Measurements from ENCODE around the gene PGLYRP3.

Gene PGLYRP3

DNA sequence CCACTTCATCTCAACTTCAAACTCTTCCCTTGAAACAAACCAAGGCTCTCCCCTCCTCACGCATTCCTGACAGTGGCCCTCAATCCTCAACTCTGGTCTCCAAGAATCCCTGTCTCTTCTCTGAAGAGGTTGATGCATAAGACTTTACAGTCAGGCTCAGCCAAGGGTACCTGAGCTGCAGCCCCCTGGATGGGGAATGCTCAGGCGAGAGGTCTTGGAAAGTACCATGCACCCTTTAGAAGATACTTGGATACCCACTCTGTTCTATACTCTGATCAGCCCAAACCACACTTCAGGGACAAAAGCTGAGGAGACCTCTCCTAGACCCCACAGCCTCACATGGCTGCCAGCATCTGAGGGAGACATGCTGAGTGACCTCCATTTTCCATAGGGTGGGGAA lies 536 bp upstream of the PGLYRP3 start:
- Histone ChIP-seq H3K9me2 (ENCODE audit: low read depth, low read length) (no peaks in the 10 kb centered on the region), H3K79me2 (ENCODE audit: insufficient read depth, low read length) (no peaks in the 10 kb centered on the region), H2AFZ (ENCODE audit: low read length) (no peak overlapping the region), H3K9me3 (ENCODE audit: low read length) (no peaks in the 10 kb centered on the region), H3K36me3 (ENCODE audit: insufficient read depth, low read length) (no peaks in the 10 kb centered on the region), H3K4me1 (ENCODE audit: insufficient read depth, low read length, severe bottlenecking) (no peaks in the 10 kb centered on the region), H3K4me2 (ENCODE audit: low read length) (no peak overlapping the region), H3F3A (ENCODE audit: insufficient read depth, low read length) (no peaks in the 10 kb centered on the region), H3K4me3 (ENCODE audit: low read depth, low read length, poor library complexity, severe bottlenecking) (no peak overlapping the region), H4K20me1 (ENCODE audit: insufficient read depth, low read length) (no peaks in the 10 kb centered on the region), H3K27ac (ENCODE audit: low read depth, low read length, poor library complexity, severe bottlenecking) (no peak overlapping the region), H3K27me3 (ENCODE audit: insufficient read depth, low read length) (no peaks in the 10 kb centered on the region), H3K9ac (ENCODE audit: low read length) (no peak overlapping the region)
- TF ChIP-seq, protein P1, sequence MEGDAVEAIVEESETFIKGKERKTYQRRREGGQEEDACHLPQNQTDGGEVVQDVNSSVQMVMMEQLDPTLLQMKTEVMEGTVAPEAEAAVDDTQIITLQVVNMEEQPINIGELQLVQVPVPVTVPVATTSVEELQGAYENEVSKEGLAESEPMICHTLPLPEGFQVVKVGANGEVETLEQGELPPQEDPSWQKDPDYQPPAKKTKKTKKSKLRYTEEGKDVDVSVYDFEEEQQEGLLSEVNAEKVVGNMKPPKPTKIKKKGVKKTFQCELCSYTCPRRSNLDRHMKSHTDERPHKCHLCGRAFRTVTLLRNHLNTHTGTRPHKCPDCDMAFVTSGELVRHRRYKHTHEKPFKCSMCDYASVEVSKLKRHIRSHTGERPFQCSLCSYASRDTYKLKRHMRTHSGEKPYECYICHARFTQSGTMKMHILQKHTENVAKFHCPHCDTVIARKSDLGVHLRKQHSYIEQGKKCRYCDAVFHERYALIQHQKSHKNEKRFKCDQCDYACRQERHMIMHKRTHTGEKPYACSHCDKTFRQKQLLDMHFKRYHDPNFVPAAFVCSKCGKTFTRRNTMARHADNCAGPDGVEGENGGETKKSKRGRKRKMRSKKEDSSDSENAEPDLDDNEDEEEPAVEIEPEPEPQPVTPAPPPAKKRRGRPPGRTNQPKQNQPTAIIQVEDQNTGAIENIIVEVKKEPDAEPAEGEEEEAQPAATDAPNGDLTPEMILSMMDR (IDR thresholded peaks at IDR 0.05; ENCODE audit: low read length): no peak
- no peak for TF ChIP-seq EZH2 (IDR thresholded peaks at IDR 0.05; ENCODE audit: borderline replicate concordance, low read length)

DNA sequence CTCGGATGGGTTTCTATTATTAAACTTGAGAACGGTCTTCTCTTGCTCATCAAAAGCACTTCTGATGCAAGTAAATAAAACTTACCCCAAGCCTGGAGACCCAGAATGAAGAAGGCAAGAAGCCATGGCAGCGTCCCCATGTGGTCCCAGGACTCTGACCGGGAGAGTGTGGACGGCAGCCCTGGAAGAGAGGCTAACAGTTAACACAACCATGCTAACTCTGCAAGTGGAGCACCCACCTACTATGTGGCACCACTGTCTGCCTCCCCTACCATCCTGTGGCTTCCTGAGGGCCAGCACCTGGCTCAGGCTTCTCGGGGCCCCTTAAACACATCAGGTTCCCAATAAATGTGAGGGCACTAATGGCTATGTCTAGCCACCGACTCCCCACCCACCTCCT lies 2.2 kb downstream of the PGLYRP3 start:
- no peak for TF ChIP-seq EZH2 (IDR thresholded peaks at IDR 0.05; ENCODE audit: borderline replicate concordance, low read length)
- TF ChIP-seq, protein P1 (IDR thresholded peaks at IDR 0.05; ENCODE audit: low read length): no peak
- H3K9me3 ChIP-seq (ENCODE audit: low read length): no peaks in the 10 kb centered on the region
- H3K9me2 ChIP-seq (ENCODE audit: low read depth, low read length): no peaks in the 10 kb centered on the region
- no peaks in the 10 kb centered on the region for H3K36me3 ChIP-seq (ENCODE audit: insufficient read depth, low read length)
- H3K27ac ChIP-seq (ENCODE audit: low read depth, low read length, poor library complexity, severe bottlenecking): no peak overlapping the region
- H2AFZ ChIP-seq (ENCODE audit: low read length): no peak overlapping the region
- no peaks in the 10 kb centered on the region for H3K79me2 ChIP-seq (ENCODE audit: insufficient read depth, low read length)
- no peak overlapping the region for H3K4me2 ChIP-seq (ENCODE audit: low read length)
- no peaks in the 10 kb centered on the region for H3K27me3 ChIP-seq (ENCODE audit: insufficient read depth, low read length)
- no peaks in the 10 kb centered on the region for H3K4me1 ChIP-seq (ENCODE audit: insufficient read depth, low read length, severe bottlenecking)
- no peak overlapping the region for H3K4me3 ChIP-seq (ENCODE audit: low read depth, low read length, poor library complexity, severe bottlenecking)
- no peaks in the 10 kb centered on the region for H3F3A ChIP-seq (ENCODE audit: insufficient read depth, low read length)
- no peaks in the 10 kb centered on the region for H4K20me1 ChIP-seq (ENCODE audit: insufficient read depth, low read length)
- no peak overlapping the region for H3K9ac ChIP-seq (ENCODE audit: low read length)

DNA sequence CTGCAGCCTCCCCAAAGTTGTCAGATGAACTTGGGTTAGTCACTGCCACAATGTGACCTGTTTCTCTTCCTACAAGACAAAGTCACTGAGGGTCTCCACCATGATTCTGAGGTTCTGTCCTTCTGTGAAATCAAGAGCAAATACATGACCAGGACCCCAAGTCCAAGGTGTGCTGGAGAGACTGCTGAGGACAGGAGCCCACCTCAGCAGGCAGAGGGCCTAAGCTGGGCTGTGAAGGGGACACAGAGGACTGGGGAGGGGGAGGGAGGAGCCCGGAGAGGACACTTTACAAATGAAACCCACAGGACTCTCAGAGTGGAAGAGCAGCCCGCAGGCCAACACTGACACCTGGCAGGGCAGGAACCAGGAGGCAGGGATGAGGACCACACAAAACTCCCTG lies 3.3 kb downstream of the PGLYRP3 start:
- H4K20me1 ChIP-seq (ENCODE audit: insufficient read depth, low read length): no peaks in the 10 kb centered on the region
- no peak for TF ChIP-seq EZH2 (IDR thresholded peaks at IDR 0.05; ENCODE audit: borderline replicate concordance, low read length)
- TF ChIP-seq, protein P1 (IDR thresholded peaks at IDR 0.05; ENCODE audit: low read length): no peak
- H2AFZ ChIP-seq (ENCODE audit: low read length): no peak overlapping the region
- H3K27ac ChIP-seq (ENCODE audit: low read depth, low read length, poor library complexity, severe bottlenecking): no peak overlapping the region
- H3K4me3 ChIP-seq (ENCODE audit: low read depth, low read length, poor library complexity, severe bottlenecking): no peak overlapping the region
- H3K9me3 ChIP-seq (ENCODE audit: low read length): no peaks in the 10 kb centered on the region
- no peak overlapping the region for H3K4me2 ChIP-seq (ENCODE audit: low read length)
- H3K79me2 ChIP-seq (ENCODE audit: insufficient read depth, low read length): no peaks in the 10 kb centered on the region
- no peaks in the 10 kb centered on the region for H3K4me1 ChIP-seq (ENCODE audit: insufficient read depth, low read length, severe bottlenecking)
- H3K9ac ChIP-seq (ENCODE audit: low read length): no peak overlapping the region
- no peaks in the 10 kb centered on the region for H3K36me3 ChIP-seq (ENCODE audit: insufficient read depth, low read length)
- H3F3A ChIP-seq (ENCODE audit: insufficient read depth, low read length): no peaks in the 10 kb centered on the region
- no peaks in the 10 kb centered on the region for H3K9me2 ChIP-seq (ENCODE audit: low read depth, low read length)
- H3K27me3 ChIP-seq (ENCODE audit: insufficient read depth, low read length): no peaks in the 10 kb centered on the region

All from OCI-LY1 (cell line).